Heart left ventricle (tissue), 16 donors: Measurements from ENCODE around the gene FAM50B. TPM values are rescaled to one million over a fixed set of nuclear protein-coding genes. Genes with fewer than 3 reads are reported as not detected.

Source experiments
- ATAC-seq, 4 donors: fragments of 200-7000 bp; cut with Tn5 transposase; one replicate each; pipeline ENCODE4 v1.9.1; 2020 to 2022; ENCODE audit warnings: moderate library complexity in 4 of 4, mild to moderate bottlenecking in 3 of 4, moderate number of reproducible peaks in 1 of 4
- DNase-seq, 5 donors: peaks; one replicate each; pipeline ENCODE4 v3.0.0-alpha.2; 2020
- H3K27ac ChIP-seq, 12 donors: fragments of 200-600 bp; sonication (generic) in 4 of 12; one replicate each; pipeline versions ENCODE4 v1.5.0 to v1.8.0; 2016 to 2022; ENCODE audit warnings: mild to moderate bottlenecking in 2 of 12
- H3K27me3 ChIP-seq, 9 donors: fragments of 200-600 bp; sonication (generic) in 2 of 9; one replicate each; pipeline versions ENCODE4 v1.5.1 to v1.8.0; 2016 to 2022; ENCODE audit warnings: mild to moderate bottlenecking in 3 of 9
- H3K36me3 ChIP-seq, 9 donors: fragments of 200-600 bp; sonication (generic) in 2 of 9; one replicate each; pipeline versions ENCODE4 v1.5.0 to v1.8.0; 2018 to 2022; ENCODE audit warnings: mild to moderate bottlenecking in 2 of 9
- H3K4me1 ChIP-seq, 12 donors: fragments of 200-600 bp; sonication (generic) in 4 of 12; one replicate each; pipeline versions ENCODE4 v1.5.0 to v1.8.0; 2016 to 2022; ENCODE audit warnings: mild to moderate bottlenecking in 3 of 12
- H3K4me3 ChIP-seq, 12 donors: fragments of 200-600 bp; sonication (generic) in 4 of 12; one replicate each; pipeline versions ENCODE4 v1.5.0 to v1.8.0; 2017 to 2022; ENCODE audit warnings: mild to moderate bottlenecking in 9 of 12, moderate library complexity in 4 of 12
- H3K9me3 ChIP-seq, 12 donors: fragments of 200-600 bp; sonication (generic) in 4 of 12; one replicate each; pipeline versions ENCODE4 v1.5.0 to v1.8.0; 2016 to 2022; ENCODE audit warnings: mild to moderate bottlenecking in 1 of 12
- POLR2A ChIP-seq, 2 donors: fragments of 450-650 bp; IDR thresholded peaks; one replicate each; pipeline ENCODE4 v1.6.1; 2017; ENCODE audit warnings: antibody characterized with exemption in 2 of 2, mild to moderate bottlenecking in 2 of 2, moderate library complexity in 2 of 2
- WGBS, 4 donors: extraction: QIAGEN DNeasy Blood & Tissue Kit in 2 of 4; methylation state at CpG; one replicate each; pipeline versions ENCODE4 v1.1.5 to v1.1.7; 2013 to 2018; 5-methylcytosine and 5-hydroxymethylcytosine counted together
- intact Hi-C, 10 donors: fragments of 100-400 bp; cut with DNase I; formaldehyde crosslinking; loops; one replicate each; pipeline versions ENCODE4 v1.11.1 to v1.14.2; 2022
- polyA plus RNA-seq, 2 donors: library from polyadenylated mRNA; stranded (reverse); fragments of 200-250 nt; gene quantifications; one replicate each; pipeline ENCODE4 v1.2.3, GENCODE V29; 2013
- total RNA-seq, 9 donors: library from RNA; depleted of rRNA in 2 of 9; stranded (reverse); fragments of >200 nt in 2 of 9; fragmentation: NEBNext Ultra II Directional in 3 of 9; extraction: Animal tissue kit (Norgen Biotek cat#: 25700) in 3 of 9; gene quantifications; one replicate each; pipeline versions ENCODE4 v1.1.0 to v1.2.4, GENCODE V29; 2016 to 2023
- TF ChIP-seq, protein P1 (sequence below), 12 donors: fragments of 200-600 bp; sonication (generic) in 4 of 12; IDR thresholded peaks; one replicate each; pipeline versions ENCODE4 v1.5.0 to v1.8.0; 2018 to 2022; ENCODE audit warnings: antibody characterized with exemption in 12 of 12, mild to moderate bottlenecking in 5 of 12
- donor health status: ischemic (EF 13 %, LVEDD 7.1; RV severe dilation, severe dysfunction).
- donor health status: healthy with polysubstance abuse.
- donor health status: DM: no; HTN: yes; CAD: no.
- donor health status: DM: no; HTN: no; CAD: no.
- donor health status: ischemic (EF 25% LVEDD 6.9; RV normal size, moderate dysfunction).
- donor health status: ischemic (EF 25% LVEDD 5.7; RV mildly dilated, moderate dysfunction).
- donor health status: healthy.
- donor health status: DM: yes; HTN: yes; CAD: no.
- donor health status: ischemic (EF 35%, LVEDD 5.7; RV mildly dilated, moderate dysfunction).
- donor health status: nonischemic (EF 11% LVEDD 7.7; RV severe dilation, severe dysfunction).
- donor health status: DM: yes; HTN: yes; CAD: no.
- donor health status: PGD.
- donor health status: ischemic (EF 29% LVEDD 5.4; RV normal size, mild dysfunction).
- donor health status: nonischemic (EF 23%, LVEDD 6.1; RV moderate dilation, normal function).

FAM50B gene
- total and polyA plus RNA-seq, 11 donors: 11.7 to 29.1 (median 21.5) TPM

DNA sequence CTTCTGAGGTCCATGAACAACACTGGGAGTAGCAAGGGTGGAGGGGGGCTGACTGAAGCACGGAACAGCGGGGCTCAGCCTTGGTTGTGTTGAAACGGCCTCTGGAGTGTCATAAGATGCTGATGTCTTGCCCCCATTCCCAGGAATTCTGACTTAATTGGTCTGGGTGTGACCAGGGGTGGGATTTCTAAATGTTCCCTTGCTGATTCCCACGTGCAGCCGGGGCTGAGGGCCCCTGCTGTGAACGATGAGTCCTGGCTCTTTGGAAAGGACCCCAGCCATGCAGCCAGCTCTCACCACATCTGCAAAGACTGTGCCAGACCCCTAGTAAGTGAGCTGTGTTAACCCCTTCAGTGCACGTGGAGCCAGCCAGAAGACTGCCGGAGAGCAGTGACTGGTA lies 28.6 kb upstream of the FAM50B start:
- ATAC-seq: no peak
- TF ChIP-seq, protein P1, sequence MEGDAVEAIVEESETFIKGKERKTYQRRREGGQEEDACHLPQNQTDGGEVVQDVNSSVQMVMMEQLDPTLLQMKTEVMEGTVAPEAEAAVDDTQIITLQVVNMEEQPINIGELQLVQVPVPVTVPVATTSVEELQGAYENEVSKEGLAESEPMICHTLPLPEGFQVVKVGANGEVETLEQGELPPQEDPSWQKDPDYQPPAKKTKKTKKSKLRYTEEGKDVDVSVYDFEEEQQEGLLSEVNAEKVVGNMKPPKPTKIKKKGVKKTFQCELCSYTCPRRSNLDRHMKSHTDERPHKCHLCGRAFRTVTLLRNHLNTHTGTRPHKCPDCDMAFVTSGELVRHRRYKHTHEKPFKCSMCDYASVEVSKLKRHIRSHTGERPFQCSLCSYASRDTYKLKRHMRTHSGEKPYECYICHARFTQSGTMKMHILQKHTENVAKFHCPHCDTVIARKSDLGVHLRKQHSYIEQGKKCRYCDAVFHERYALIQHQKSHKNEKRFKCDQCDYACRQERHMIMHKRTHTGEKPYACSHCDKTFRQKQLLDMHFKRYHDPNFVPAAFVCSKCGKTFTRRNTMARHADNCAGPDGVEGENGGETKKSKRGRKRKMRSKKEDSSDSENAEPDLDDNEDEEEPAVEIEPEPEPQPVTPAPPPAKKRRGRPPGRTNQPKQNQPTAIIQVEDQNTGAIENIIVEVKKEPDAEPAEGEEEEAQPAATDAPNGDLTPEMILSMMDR (IDR thresholded peaks at IDR 0.05): no peak
- no peak for TF ChIP-seq POLR2A (IDR thresholded peaks at IDR 0.05)
- H3K27ac ChIP-seq: no peak overlapping the region
- no peak for DNase-seq
- WGBS, 4 donors: 66 to 84% (median 81%) methylated on average over 5 to 8 of the region's 8 CpGs
- no peaks in the 10 kb centered on the region for H3K27me3 ChIP-seq
- H3K4me3 ChIP-seq: no peak overlapping the region
- no peaks in the 10 kb centered on the region for H3K9me3 ChIP-seq
- H3K4me1 ChIP-seq: peaks cover 6 to 31% (median 24%) of the 10 kb centered on the region in 12 donors
- no peaks in the 10 kb centered on the region for H3K36me3 ChIP-seq
- intact Hi-C loops: no loop called here

DNA sequence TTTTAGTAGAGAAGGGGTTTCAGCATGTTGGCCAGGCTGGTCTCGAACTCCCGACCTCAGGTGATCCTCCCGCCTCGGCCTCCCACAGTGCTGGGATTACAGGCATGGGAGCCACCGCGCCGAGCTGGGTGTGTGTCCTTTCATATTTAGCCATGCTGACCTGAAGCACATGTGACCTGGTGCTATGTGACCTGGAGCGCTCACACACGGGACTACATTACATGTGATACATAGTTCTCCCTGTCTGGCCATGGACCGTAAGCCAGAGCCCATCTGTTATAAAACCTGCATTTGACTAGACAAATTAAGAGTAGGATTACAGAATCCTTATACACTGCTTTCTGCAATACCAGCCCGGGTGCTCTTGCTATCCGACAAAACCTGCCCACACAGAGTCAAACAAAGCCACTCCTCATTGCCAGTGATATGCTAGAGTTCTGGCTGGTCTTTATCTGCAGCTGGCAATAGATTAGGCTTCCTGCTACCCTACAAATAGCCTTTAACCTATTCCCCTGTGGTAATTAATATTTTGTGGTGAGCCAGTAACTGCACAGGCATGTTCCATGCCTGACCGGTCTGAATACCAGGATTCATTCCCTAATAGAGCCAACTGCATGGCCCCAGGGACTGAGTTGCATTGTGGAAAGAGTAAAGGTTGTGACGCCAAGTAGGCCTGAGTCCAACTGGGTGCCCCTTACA lies 26.3 kb upstream of the FAM50B start:
- ATAC-seq: no peak
- intact Hi-C loops: no loop called here
- TF ChIP-seq POLR2A (IDR thresholded peaks at IDR 0.05): no peak
- TF ChIP-seq, protein P1 (IDR thresholded peaks at IDR 0.05): no peak
- no peaks in the 10 kb centered on the region for H3K9me3 ChIP-seq
- H3K27ac ChIP-seq: no peak overlapping the region
- no peaks in the 10 kb centered on the region for H3K36me3 ChIP-seq
- no peak overlapping the region for H3K4me3 ChIP-seq
- 73 to 81% (median 75%) methylated on average over 13 to 14 of the region's 14 CpGs for WGBS, 4 donors
- H3K27me3 ChIP-seq: no peaks in the 10 kb centered on the region
- no peak for DNase-seq
- H3K4me1 ChIP-seq: peaks cover 9 to 45% (median 34%) of the 10 kb centered on the region in 12 donors

DNA sequence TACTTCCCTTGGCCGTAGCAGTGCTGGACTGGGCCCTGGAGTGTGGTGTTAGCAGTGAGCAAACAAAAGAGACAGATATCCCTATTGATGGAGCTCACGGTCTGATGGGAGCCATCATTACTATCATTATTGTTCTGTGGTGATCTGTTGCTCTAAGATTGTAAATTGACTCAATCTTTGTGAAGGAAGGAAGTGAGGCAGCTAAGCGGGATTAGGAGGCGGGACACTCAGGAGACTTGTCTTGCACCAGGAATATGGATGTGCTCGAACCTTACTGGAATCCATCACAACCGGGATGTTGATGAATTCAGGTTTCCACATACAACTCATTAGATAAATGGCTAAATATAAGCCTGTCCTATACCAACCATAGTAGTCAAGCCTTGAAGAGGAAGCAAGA lies 25.5 kb upstream of the FAM50B start:
- Histone ChIP-seq H3K4me1 (peaks cover 9 to 45% (median 34%) of the 10 kb centered on the region in 12 donors), H3K27me3 (no peaks in the 10 kb centered on the region), H3K27ac (no peak overlapping the region), H3K4me3 (no peak overlapping the region), H3K9me3 (no peaks in the 10 kb centered on the region), H3K36me3 (no peaks in the 10 kb centered on the region)
- intact Hi-C loops: loop anchor here in 1 of 10 donors (2.0 kb wide), 1 partner anchor 71 kb away; no protein-coding TSS in a partner anchor
- TF ChIP-seq, protein P1 (IDR thresholded peaks at IDR 0.05): no peak
- DNase-seq (no peak), ATAC-seq (no peak)
- 76 to 88% (median 85%) methylated on average over 6 of the region's 6 CpGs for WGBS, 4 donors

DNA sequence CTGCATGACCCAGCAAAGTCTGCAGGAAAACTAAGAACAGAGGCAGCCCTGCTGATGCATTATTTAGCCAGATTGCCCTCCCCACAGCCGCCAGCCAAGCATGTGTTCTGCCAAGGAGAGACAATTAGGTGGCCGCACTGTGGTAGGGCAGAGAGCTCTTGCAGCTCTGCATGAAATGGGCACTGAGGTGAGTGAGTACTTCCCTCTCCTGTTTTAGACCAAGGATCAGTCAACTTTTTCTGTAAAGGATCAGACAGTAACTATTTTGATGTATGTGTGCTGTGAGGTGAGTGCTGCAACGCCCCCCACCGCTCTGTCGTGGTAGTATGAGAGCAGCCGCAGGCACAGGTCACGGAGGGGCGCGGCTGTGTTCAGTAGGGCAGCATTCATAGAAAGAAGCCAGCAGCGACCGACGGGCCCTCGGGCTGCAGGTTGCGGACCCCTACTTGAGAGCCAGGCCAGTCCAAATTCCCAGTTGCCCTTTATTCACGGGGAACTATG lies 23.8 kb upstream of the FAM50B start:
- intact Hi-C loops: loop anchor here in 8 of 10 donors (2.0 to 5.0 kb wide), 5 partner anchors 62 to 87 kb away; partner anchors contain the start of gene PXDC1 (in 4 of the 8)
- peak; percentile 43 to 71 (median 60) for ATAC-seq
- Histone ChIP-seq H3K9me3 (no peaks in the 10 kb centered on the region), H3K27me3 (no peaks in the 10 kb centered on the region), H3K27ac (peak overlapping the region; percentile 82 to 94 (median 87)), H3K4me3 (peak overlapping the region in 10 of 12 donors; percentile 2 to 41 (median 14)), H3K4me1 (peaks cover 9 to 45% (median 32%) of the 10 kb centered on the region in 12 donors), H3K36me3 (no peaks in the 10 kb centered on the region)
- TF ChIP-seq, protein P1 (IDR thresholded peaks at IDR 0.05): peak in 10 of 12 donors; percentile 15 to 64 (median 46)
- TF ChIP-seq POLR2A (IDR thresholded peaks at IDR 0.05): no peak
- peak; percentile 53 to 71 (median 64) for DNase-seq
- 22 to 43% (median 36%) methylated on average over 15 of the region's 15 CpGs for WGBS, 4 donors
